GM12891 (cell line): ENCODE results near the gene PHACTR4.

ENCODE experiments used
- PAX5 ChIP-seq: IDR thresholded peaks from 2 replicates; pipeline ENCODE4 v1.6.1; 2011; ENCODE audit warnings: low read length, moderate library complexity, mild to moderate bottlenecking; ENCODE audit not compliant: insufficient read depth, severe bottlenecking
- POLR2A ChIP-seq: IDR thresholded peaks from 2 replicates; pipeline ENCODE4 v1.6.1; 2011; ENCODE audit warnings: low read depth, low read length, control low read depth
- POLR2AphosphoS5 ChIP-seq: IDR thresholded peaks from 2 replicates; pipeline ENCODE4 v1.6.1; 2011; ENCODE audit warnings: low read depth, low read length, control low read depth
- POU2F2 ChIP-seq: IDR thresholded peaks from 2 replicates; pipeline ENCODE4 v1.6.1; 2011; ENCODE audit warnings: low read depth, mild to moderate bottlenecking, control low read depth, low read length, moderate library complexity
- SPI1 ChIP-seq: IDR thresholded peaks from 2 replicates; pipeline ENCODE4 v1.6.1; 2011; ENCODE audit warnings: low read depth, low read length, control low read depth
- TAF1 ChIP-seq: IDR thresholded peaks from 2 replicates; pipeline ENCODE4 v1.6.1; 2011; ENCODE audit warnings: low read depth, low read length, control low read depth

DNA sequence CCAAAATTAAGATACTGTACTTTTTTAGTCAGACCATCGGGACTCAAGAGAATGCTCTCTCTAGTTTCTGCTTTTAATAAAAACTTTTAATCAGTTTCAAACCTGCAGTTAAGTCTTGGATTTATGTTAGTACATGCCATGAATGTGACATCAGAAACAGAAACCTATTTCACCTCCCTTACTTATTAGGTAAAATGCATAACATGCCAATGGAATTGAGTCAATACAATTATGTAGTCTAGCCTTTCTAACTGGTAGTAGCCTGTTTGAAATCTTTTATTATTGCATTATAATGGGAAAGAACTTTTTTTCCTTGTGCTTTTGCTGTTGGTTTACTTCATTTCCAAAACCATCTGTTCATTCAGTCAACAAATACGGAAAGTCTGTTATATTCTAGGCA lies 4.8 kb downstream of the PHACTR4 start:
- TF ChIP-seq POLR2A, result no peak
- TF ChIP-seq POLR2AphosphoS5, result no peak
- TF ChIP-seq TAF1, result no peak
- no peak for TF ChIP-seq PAX5
- TF ChIP-seq POU2F2, result no peak
- no peak for TF ChIP-seq SPI1
